Epidermal melanocyte (primary cell): ENCODE measurements around the gene ZNF705A.
"Not testable (repeated sequence)": the region's sequence is repeated elsewhere in the genome, so short reads cannot be mapped to it uniquely, and the experiment has no call there.

ENCODE experiments used
- DNase-seq: peaks from one replicate; pipeline ENCODE4 v3.0.0; 2011; ENCODE audit warnings: low spot score; ENCODE audit not compliant: insufficient read length

ZNF705A gene

GRCh38 chr12:8156845-8157244 is at the start of gene ZNF705A:
Gene ZNF705A (plus strand): TSS chr12:8157015. CDS start chr12:8172626, 15,611 bp downstream.
- no peak for DNase-seq

- DNase-seq = peak; percentile 55
These were observed 47.9 kb upstream of the ZNF705A start for GRCh38 chr12:8108808-8109398.

- not testable (repeated sequence) for DNase-seq
These were observed 43.7 kb upstream of the ZNF705A start for GRCh38 chr12:8113117-8113516.

GRCh38 chr12:8120072-8120713 is 36.6 kb upstream of the ZNF705A start:
- DNase-seq = no peak

- no peak for DNase-seq
These were observed 33.5 kb upstream of the ZNF705A start, which contains the start of gene CLEC4A for GRCh38 chr12:8123124-8123912. Gene CLEC4A (plus strand): TSS chr12:8123617. CDS start chr12:8123879, 262 bp downstream.

GRCh38 chr12:8127138-8127537 is 29.7 kb upstream of the ZNF705A start:
- DNase-seq = no peak

GRCh38 chr12:8133636-8134397 is 23.0 kb upstream of the ZNF705A start:
- not testable (repeated sequence) for DNase-seq

- DNase-seq = not testable (repeated sequence)
These were observed 22.4 kb upstream of the ZNF705A start for GRCh38 chr12:8134398-8134930.

- not testable (repeated sequence) for DNase-seq
These were observed 15.2 kb upstream of the ZNF705A start for GRCh38 chr12:8141647-8142046.

- DNase-seq = no peak
These were observed 13.6 kb upstream of the ZNF705A start for GRCh38 chr12:8143261-8143660.

- no peak for DNase-seq
These were observed 10.9 kb upstream of the ZNF705A start for GRCh38 chr12:8145754-8146441.

- no peak for DNase-seq
These were observed 10.4 kb upstream of the ZNF705A start for GRCh38 chr12:8146442-8146771.

GRCh38 chr12:8154526-8154925 is 2.3 kb upstream of the ZNF705A start:
- no peak for DNase-seq

GRCh38 chr12:8156416-8156815 is 399 bp upstream of the ZNF705A start:
- no peak for DNase-seq

- no peak for DNase-seq
These were observed 826 bp downstream of the ZNF705A start for GRCh38 chr12:8157484-8158198.

GRCh38 chr12:8172911-8173310 is 16.1 kb downstream of the ZNF705A start:
- not testable (repeated sequence) for DNase-seq

- peak; percentile 62 for DNase-seq
These were observed 23.3 kb downstream of the ZNF705A start for GRCh38 chr12:8179989-8180585.

GRCh38 chr12:8181271-8181670 is 24.5 kb downstream of the ZNF705A start:
- DNase-seq = not testable (repeated sequence)

GRCh38 chr12:8182923-8183322 is 26.1 kb downstream of the ZNF705A start:
- DNase-seq = not testable (repeated sequence)

GRCh38 chr12:8183346-8183745 is 26.5 kb downstream of the ZNF705A start:
- DNase-seq = not testable (repeated sequence)
